ENCODE results near the gene ADAM19.

DNA sequence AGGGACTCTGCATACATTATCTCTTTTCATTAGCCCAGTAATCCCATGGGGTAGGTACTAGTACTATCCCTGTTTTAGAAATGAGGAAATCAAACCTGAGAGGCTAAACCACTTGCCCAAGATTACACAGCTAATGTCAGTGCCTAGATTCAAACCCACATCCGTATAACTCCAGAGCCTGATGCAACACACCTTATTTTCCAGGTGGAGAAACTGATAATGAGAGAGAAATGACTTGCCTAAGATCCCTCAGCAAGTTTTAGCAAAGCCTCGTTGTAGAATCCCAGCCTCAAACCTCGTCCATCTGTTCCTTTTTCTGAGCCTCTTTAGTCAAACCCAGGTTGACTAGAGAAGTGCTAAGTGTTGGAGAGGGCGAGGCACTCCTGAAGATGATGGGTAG is 1.1 kb upstream of the ADAM19 start:
- TF ChIP-seq, protein P1, sequence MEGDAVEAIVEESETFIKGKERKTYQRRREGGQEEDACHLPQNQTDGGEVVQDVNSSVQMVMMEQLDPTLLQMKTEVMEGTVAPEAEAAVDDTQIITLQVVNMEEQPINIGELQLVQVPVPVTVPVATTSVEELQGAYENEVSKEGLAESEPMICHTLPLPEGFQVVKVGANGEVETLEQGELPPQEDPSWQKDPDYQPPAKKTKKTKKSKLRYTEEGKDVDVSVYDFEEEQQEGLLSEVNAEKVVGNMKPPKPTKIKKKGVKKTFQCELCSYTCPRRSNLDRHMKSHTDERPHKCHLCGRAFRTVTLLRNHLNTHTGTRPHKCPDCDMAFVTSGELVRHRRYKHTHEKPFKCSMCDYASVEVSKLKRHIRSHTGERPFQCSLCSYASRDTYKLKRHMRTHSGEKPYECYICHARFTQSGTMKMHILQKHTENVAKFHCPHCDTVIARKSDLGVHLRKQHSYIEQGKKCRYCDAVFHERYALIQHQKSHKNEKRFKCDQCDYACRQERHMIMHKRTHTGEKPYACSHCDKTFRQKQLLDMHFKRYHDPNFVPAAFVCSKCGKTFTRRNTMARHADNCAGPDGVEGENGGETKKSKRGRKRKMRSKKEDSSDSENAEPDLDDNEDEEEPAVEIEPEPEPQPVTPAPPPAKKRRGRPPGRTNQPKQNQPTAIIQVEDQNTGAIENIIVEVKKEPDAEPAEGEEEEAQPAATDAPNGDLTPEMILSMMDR (IDR thresholded peaks at IDR 0.05; ENCODE audit: low read depth, low read length) = no peak
- TF ChIP-seq EZH2phosphoT487 (IDR thresholded peaks at IDR 0.05; ENCODE audit: low read depth) = no peak

All from OCI-LY3 (cell line).